Measurements from ENCODE around the gene FBN1. TPM values are rescaled to one million over a fixed set of nuclear protein-coding genes. Genes with fewer than 3 reads are reported as not detected.

FBN1 gene
- total RNA-seq, 2 experiments from 2014 or later, result 1.1 to 1.6 TPM

DNA sequence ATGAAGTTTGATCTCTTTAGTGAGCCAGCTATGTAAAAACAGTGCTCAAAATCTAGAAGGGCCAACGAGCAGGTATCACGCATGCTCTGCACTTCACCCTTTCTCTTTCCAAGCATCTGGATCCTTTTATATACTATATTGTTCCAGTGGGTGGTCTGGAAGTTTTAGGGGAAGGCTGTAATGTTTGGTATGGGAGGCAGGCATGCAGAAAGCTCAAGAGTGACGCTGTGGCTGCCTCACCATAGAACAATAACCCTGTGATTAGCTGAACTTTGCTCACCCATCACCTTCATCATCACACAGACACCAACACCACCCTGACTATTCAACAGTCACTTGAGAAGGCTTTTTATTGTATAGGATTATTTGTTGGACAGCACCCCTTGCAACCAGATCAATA lies 81.6 kb downstream of the FBN1 start:
- H3K36me3 Mint-ChIP-seq (ENCODE audit: low read depth), result no peaks in the 10 kb centered on the region
- ChIA-PET CTCF (no interaction called here), POLR2A (no interaction called here)
- no peak overlapping the region for H3K27ac Mint-ChIP-seq
- no peak overlapping the region for H3K4me3 Mint-ChIP-seq
- no peak for DNase-seq
- no peaks in the 10 kb centered on the region for H3K9me3 Mint-ChIP-seq
- peaks cover 13% of the 10 kb centered on the region for H3K27me3 Mint-ChIP-seq
- no peaks in the 10 kb centered on the region for H3K4me1 Mint-ChIP-seq

DNA sequence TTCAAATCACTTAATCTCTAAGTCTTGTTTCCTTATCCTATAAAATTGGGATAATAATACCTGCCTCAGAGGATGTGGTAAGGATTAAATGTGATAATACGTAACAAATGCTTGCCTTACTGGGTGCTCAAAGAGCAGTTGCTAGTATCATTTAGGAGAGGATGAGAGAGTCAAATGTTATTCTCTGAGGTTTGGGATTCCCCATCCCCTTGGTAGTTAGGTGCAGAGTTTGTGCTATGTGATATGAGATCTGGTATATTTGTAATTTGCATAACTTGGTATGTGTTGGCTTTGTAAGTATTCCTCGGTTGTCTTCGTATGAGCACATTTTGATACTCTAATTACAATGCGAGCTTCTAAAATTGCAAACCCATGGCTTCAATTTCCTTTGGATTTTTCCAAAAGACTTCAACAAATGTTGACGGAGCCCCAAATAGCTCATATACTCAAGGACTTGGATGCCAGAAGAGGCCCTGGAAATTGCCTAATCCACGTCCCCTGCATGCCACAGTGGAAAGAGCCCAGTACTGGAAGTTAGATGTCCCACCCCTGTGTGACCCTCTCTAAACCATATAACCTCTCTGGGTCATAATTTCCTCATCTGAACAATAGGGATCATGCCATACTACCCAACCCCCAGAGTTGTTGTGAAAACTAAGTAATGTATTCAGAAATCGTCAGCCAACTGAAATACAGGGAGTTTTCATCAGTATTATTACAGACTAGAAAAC lies 85.0 kb downstream of the FBN1 start:
- Mint-ChIP-seq H3K9me3 (no peaks in the 10 kb centered on the region), H3K27me3 (peaks cover 12% of the 10 kb centered on the region), H3K36me3 (ENCODE audit: low read depth) (no peaks in the 10 kb centered on the region), H3K4me1 (no peaks in the 10 kb centered on the region), H3K27ac (no peak overlapping the region), H3K4me3 (no peak overlapping the region)
- DNase-seq, result no peak
- POLR2A ChIA-PET, result no interaction called here
- CTCF ChIA-PET, result no interaction called here

DNA sequence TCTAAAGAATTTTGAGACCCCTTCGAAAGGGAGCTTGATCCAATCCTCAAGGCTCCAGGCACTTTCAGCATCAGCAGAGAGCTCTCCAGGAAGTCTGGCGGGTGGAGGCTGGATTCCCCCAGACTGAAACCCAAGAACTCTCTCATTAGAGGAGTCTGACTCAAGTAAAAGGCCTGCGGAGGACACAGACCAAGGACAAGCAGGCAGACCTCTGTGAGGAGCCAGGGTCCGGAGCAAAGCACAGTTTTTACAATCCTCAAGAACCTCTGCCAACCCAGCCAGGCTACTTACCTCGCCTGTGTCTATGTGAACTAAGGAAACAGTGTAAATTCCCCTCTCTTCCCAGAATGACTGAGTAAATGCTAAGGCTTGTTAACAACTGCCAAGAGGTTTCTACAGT lies 86.2 kb downstream of the FBN1 start:
- Mint-ChIP-seq H3K9me3 (no peaks in the 10 kb centered on the region), H3K27me3 (peaks cover 12% of the 10 kb centered on the region), H3K36me3 (ENCODE audit: low read depth) (no peaks in the 10 kb centered on the region), H3K4me3 (no peak overlapping the region), H3K27ac (no peak overlapping the region), H3K4me1 (no peaks in the 10 kb centered on the region)
- ChIA-PET CTCF (interaction anchor here (0.6 kb wide), 1 partner anchor 20 kb away, joined by 3 read pairs; no protein-coding TSS in a partner anchor), POLR2A (no interaction called here)
- DNase-seq, result no peak

DNA sequence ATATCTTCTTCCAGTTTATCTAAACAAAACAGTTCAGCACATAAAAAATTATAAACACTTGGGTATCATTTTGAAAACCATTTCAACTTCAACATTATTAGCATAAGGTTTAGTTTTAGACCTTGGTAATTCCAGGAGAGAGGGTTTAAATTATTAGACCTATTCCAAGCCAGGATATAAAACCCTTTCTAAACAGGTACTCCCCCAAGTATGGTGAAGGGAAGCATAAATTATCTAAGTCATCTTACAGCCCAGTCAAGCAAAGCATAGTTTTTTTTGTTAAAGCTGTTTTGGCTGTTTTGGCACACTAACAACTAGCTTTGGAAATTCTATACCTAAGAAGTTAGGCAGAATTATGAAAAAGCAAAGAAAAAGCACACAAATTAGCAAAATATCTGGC lies 87.3 kb downstream of the FBN1 start:
- Mint-ChIP-seq H3K27ac (no peak overlapping the region), H3K9me3 (no peaks in the 10 kb centered on the region), H3K36me3 (ENCODE audit: low read depth) (no peaks in the 10 kb centered on the region), H3K4me1 (no peaks in the 10 kb centered on the region), H3K4me3 (no peak overlapping the region), H3K27me3 (peaks cover 10% of the 10 kb centered on the region)
- POLR2A ChIA-PET, result no interaction called here
- DNase-seq, result no peak
- CTCF ChIA-PET, result no interaction called here

DNA sequence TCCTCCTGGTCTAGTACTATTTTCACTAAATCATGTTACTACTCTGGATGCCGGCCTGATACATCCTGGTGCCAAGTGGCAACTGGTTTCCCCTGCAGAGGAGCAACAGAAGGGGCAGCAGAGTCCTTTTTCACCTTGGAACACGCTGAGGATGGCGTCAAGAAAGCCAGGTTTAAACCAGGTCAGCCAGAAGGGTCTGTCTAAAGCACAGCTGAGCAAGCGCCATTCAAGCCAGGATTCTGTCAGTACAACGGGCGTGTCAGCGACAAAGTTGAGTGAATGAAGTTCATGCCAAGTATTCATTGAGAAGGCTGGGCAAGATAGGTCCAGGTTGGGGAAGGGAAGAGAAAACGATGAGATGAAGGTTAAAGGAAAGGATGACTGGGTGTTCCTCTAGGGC lies 88.2 kb downstream of the FBN1 start:
- Mint-ChIP-seq H3K27ac (no peak overlapping the region), H3K36me3 (ENCODE audit: low read depth) (no peaks in the 10 kb centered on the region)

DNA sequence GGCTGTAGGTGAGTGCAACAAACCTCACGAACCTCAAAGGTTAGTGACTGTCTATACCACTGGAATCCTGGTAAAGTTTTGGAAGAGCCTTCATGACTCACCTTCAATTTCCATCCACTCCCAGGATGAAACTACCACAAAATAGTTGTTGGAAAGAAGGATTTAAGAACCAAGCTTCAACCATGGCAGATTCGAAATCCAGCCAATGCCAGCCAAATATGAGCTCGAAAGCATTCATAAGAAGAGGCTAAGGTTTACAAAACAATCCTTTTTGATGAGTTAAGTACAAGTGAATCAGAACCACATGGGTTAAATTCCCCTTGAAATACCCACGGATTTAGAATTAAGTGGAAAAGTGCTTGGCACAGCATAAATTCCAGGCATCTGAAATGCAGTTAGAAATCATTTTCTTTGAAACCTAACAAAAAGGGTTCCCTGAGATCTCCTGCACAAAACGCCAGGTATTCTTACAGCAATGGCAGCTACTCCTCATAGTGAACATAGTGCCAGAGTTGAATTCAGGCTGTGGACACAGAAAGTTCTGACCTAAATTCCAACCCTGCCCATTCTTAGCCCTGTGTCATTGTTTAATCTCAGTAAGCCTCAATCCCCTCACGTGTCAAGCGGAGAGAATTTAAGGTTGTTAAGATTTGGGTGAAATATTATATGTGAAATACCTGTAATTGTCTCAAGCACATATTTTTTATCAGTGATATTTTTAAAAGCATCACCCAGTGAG lies 89.2 kb downstream of the FBN1 start:
- POLR2A ChIA-PET, result no interaction called here
- H3K27me3 Mint-ChIP-seq, result peaks cover 10% of the 10 kb centered on the region
- DNase-seq, result no peak

More for the DNA sequence above, 88.2 kb downstream of the FBN1 start:
- ChIA-PET CTCF (no interaction called here), POLR2A (no interaction called here)
- no peak overlapping the region for H3K4me3 Mint-ChIP-seq
- no peak for DNase-seq
- no peaks in the 10 kb centered on the region for H3K9me3 Mint-ChIP-seq
- H3K27me3 Mint-ChIP-seq, result peaks cover 10% of the 10 kb centered on the region
- H3K4me1 Mint-ChIP-seq, result no peaks in the 10 kb centered on the region

DNA sequence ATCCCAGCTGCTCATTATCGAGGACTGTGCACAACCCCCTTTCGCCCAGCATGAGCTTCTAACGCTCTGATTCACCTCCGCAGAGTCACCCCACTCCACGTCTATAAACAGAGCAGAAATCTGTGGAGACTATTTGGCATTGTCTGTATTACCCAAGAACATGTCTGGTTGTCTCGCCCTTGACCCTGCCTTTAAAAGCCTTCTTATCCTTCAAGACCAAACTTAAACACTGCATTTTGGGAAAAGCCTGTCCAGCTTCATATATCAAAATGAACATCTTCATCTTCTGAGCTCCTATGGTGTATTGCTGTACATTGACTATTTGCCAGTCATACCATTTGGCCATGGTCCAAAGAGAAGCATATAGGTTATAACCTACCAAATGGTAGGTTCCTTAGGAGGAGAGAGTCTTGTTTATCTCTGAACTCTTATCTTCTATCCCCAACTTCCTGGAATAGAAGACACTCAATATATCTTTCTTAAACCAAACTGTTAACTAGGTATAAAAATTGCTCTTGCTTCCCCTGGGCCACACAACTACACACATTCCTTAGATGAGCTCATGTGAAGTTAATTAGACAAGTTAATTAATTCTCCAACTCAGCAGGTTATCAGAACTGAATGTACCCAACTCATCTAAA lies 90.1 kb downstream of the FBN1 start:
- Mint-ChIP-seq H3K4me3 (no peak overlapping the region), H3K9me3 (no peaks in the 10 kb centered on the region), H3K27ac (no peak overlapping the region), H3K4me1 (no peaks in the 10 kb centered on the region), H3K27me3 (peaks cover 10% of the 10 kb centered on the region), H3K36me3 (ENCODE audit: low read depth) (no peaks in the 10 kb centered on the region)
- CTCF ChIA-PET, result no interaction called here
- POLR2A ChIA-PET, result no interaction called here
- no peak for DNase-seq

More for the DNA sequence above, 89.2 kb downstream of the FBN1 start:
- no peak overlapping the region for H3K27ac Mint-ChIP-seq
- no peaks in the 10 kb centered on the region for H3K9me3 Mint-ChIP-seq
- CTCF ChIA-PET, result no interaction called here
- H3K4me3 Mint-ChIP-seq, result no peak overlapping the region
- H3K4me1 Mint-ChIP-seq, result no peaks in the 10 kb centered on the region
- no peaks in the 10 kb centered on the region for H3K36me3 Mint-ChIP-seq (ENCODE audit: low read depth)

DNA sequence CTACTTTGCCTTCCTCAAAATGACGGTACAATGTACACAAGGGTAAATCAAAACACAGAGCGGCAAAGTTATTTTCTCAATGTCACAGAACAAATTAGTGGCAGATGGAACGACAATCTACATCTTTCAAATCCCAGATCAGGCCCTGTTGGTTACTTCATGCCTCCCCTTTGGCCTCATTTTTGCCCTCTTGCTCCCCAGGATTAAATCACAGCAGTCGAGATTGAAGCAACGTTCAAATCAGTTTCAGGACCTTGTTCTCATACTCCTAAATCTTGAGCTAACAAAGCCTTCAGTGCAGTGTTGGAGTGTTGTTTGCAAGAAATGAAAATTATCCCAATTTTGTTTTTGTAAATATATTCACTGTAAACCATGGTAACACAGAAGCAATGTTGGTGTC lies 91.4 kb downstream of the FBN1 start:
- POLR2A ChIA-PET, result no interaction called here
- H3K36me3 Mint-ChIP-seq (ENCODE audit: low read depth), result no peaks in the 10 kb centered on the region
- H3K27ac Mint-ChIP-seq, result no peak overlapping the region
- H3K4me3 Mint-ChIP-seq, result no peak overlapping the region
- no peaks in the 10 kb centered on the region for H3K9me3 Mint-ChIP-seq
- DNase-seq, result no peak
- CTCF ChIA-PET, result interaction anchor here (0.5 kb wide), 1 partner anchor 105 kb away, joined by 4 read pairs; no protein-coding TSS in a partner anchor
- H3K4me1 Mint-ChIP-seq, result no peaks in the 10 kb centered on the region
- peaks cover 10% of the 10 kb centered on the region for H3K27me3 Mint-ChIP-seq

DNA sequence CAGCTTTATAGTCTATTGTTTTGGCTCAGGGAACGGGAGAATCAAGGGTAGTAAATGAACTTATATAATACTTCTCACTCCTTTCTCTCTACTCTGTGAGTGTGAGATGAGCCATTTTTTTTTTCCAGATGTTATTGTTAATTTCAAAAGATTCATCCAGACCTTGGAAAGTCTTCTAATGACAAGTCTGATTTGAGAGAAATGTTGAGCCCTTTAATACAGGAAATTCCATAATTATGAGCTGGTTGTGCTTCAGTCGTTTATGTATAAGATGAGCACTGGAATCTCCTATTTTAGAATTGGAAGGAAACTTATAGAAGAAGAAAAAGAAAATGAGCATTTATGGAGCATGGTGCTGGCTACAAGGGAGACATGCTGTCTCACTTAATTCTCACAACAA lies 92.0 kb downstream of the FBN1 start:
- DNase-seq, result no peak
- Mint-ChIP-seq H3K9me3 (no peaks in the 10 kb centered on the region), H3K4me1 (no peaks in the 10 kb centered on the region), H3K36me3 (ENCODE audit: low read depth) (no peaks in the 10 kb centered on the region), H3K27ac (no peak overlapping the region), H3K27me3 (peaks cover 10% of the 10 kb centered on the region), H3K4me3 (no peak overlapping the region)
- ChIA-PET CTCF (no interaction called here), POLR2A (no interaction called here)

DNA sequence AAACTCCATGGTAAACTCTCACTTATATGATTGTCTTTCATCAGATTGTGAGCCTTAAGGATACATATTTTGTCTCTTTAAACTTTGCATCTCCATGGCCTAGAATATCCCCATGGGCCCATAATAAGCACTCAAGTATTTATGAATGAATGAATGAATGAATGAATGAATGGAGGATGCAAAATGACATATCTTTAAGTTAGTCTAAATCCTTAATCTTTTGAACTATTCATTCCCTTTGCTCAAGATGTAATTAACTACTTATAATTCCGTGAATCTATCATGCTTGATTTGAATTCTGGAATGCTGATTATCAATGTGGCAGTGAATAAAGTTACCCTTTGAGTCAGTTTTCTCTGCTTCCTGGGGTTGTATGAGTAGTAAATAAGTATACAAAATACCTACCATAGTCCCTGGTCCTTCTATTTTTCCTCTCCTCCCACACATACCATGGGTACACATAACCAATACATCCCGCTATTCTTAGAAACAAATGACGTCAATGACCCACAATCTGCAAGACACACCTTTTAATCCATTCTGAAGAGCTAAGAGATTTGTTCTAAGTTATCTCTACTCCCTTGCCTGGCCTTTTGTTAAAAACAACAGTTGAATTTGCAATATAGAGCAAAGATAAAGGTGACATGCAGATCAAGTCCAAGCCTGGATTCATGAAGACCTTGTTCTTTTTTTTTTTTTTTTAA lies 94.5 kb downstream of the FBN1 start:
- Mint-ChIP-seq H3K4me3 (no peak overlapping the region), H3K4me1 (no peaks in the 10 kb centered on the region), H3K27ac (no peak overlapping the region), H3K27me3 (peaks cover 2% of the 10 kb centered on the region), H3K36me3 (ENCODE audit: low read depth) (no peaks in the 10 kb centered on the region), H3K9me3 (no peaks in the 10 kb centered on the region)
- DNase-seq, result no peak
- ChIA-PET CTCF (no interaction called here), POLR2A (no interaction called here)

DNA sequence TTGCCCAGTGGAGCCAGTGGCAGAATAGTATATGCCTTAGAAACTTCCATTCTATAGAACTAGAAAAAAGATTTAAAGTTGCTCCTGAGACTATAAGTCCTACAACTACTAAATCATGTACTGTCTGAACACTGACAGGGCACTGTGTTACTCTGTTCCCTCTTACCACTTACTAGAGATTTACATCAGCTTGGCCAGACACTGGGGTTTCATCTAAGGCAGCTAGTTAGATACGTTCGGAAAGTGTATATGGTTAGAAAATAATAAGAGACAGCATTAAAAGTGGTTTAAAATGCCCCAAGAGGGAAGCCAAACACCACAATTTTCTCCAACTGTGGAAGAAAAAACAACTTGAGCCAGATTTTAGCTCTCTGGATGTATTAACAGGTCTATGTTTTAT lies 97.1 kb downstream of the FBN1 start:
- Mint-ChIP-seq H3K4me3 (no peak overlapping the region), H3K27me3 (no peaks in the 10 kb centered on the region), H3K36me3 (ENCODE audit: low read depth) (no peaks in the 10 kb centered on the region), H3K27ac (no peak overlapping the region), H3K9me3 (no peaks in the 10 kb centered on the region), H3K4me1 (no peaks in the 10 kb centered on the region)
- no peak for DNase-seq
- ChIA-PET CTCF (no interaction called here), POLR2A (no interaction called here)

DNA sequence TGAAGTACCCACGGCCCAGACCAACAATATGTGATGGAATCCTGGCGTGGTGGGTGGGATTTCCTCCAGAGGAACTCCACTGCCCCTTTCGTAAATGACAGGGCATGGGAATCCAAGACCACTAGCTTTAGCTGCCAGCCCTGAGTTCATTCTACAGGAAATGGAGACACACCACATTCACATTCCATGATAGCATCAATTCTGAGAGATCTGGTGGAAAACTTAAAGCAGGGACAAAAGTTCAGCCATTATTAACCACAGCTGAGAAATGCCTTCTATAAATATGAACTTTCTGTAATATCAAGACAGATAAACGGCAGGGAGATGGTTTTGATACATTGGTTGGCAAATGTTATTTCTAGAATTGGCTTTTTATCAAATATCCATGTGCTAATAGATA lies 98.2 kb downstream of the FBN1 start:
- peaks cover 2% of the 10 kb centered on the region for H3K27me3 Mint-ChIP-seq
- DNase-seq, result no peak
- H3K4me3 Mint-ChIP-seq, result no peak overlapping the region
- ChIA-PET CTCF (no interaction called here), POLR2A (no interaction called here)
- no peaks in the 10 kb centered on the region for H3K36me3 Mint-ChIP-seq (ENCODE audit: low read depth)
- H3K27ac Mint-ChIP-seq, result no peak overlapping the region
- H3K9me3 Mint-ChIP-seq, result no peaks in the 10 kb centered on the region
- no peaks in the 10 kb centered on the region for H3K4me1 Mint-ChIP-seq

DNA sequence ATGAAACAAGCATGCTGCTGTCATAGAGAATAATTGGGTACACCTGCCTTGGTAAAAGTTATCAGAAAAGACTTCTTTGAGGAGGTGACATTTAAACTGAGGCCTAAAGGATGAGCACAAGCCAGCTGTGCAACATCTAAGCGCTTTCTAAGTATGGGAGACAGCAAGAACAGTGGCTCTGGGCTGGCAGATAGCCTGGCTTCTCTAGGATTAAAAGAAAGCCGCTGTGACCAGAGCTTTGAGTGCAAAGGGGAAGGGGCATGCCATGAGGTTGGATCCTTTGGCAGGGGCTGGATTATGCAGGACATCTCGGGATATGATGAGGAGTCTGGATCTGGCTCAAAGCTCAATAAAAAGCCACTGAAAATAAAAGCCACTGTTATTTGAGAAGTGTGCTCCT lies 99.2 kb downstream of the FBN1 start:
- POLR2A ChIA-PET, result no interaction called here
- Mint-ChIP-seq H3K27me3 (peaks cover 2% of the 10 kb centered on the region), H3K27ac (no peak overlapping the region)

More for the DNA sequence above, 99.2 kb downstream of the FBN1 start:
- Mint-ChIP-seq H3K9me3 (no peaks in the 10 kb centered on the region), H3K36me3 (ENCODE audit: low read depth) (no peaks in the 10 kb centered on the region), H3K4me3 (no peak overlapping the region), H3K4me1 (no peaks in the 10 kb centered on the region)
- CTCF ChIA-PET, result no interaction called here
- no peak for DNase-seq

Data from activated CD4-positive, alpha-beta T cell treated with anti-CD3 and anti-CD28 coated beads, Interleukin-2, amount 10 ng/mL, durations not matched to agents 7 days and 5 days (primary cell).